AG09319 (cell line): ENCODE measurements around the gene RAP1GDS1.

Experiments used
- DNase-seq: peaks from one replicate; pipeline ENCODE4 v3.0.0-alpha.2; 2010; ENCODE audit warnings: low read depth; ENCODE audit errors: extremely low read depth
- CTCF ChIP-seq: IDR thresholded peaks from 2 replicates; pipeline ENCODE4 v1.5.1; 2011; ENCODE audit warnings: low read depth, mild to moderate bottlenecking, inconsistent platforms, low read length, moderate library complexity

Gene RAP1GDS1

GRCh38 chr4:98462487-98462886 is 201.3 kb downstream of the RAP1GDS1 start:
- no peak for DNase-seq
- no peak for TF ChIP-seq CTCF

- no peak for TF ChIP-seq CTCF
- no peak for DNase-seq
Measured at GRCh38 chr4:98466868-98467599, 205.8 kb downstream of the RAP1GDS1 start.

- peak; percentile 84 for DNase-seq
- peak; percentile 79 for TF ChIP-seq CTCF
Measured at GRCh38 chr4:98467627-98468072, 206.5 kb downstream of the RAP1GDS1 start.

- TF ChIP-seq CTCF = no peak
- no peak for DNase-seq
Measured at GRCh38 chr4:98468709-98469108, 207.5 kb downstream of the RAP1GDS1 start.

GRCh38 chr4:98469771-98470170 is 208.6 kb downstream of the RAP1GDS1 start:
- TF ChIP-seq CTCF = no peak
- DNase-seq = no peak

- no peak for TF ChIP-seq CTCF
- no peak for DNase-seq
Measured at GRCh38 chr4:98470366-98470765, 209.2 kb downstream of the RAP1GDS1 start.

- TF ChIP-seq CTCF = no peak
- DNase-seq = no peak
Measured at GRCh38 chr4:98470831-98471230, 209.6 kb downstream of the RAP1GDS1 start.
